Cardiac septum (tissue), 1 donor: ENCODE measurements around the gene S1PR1. TPM values are rescaled to one million over a fixed set of nuclear protein-coding genes. Genes with fewer than 3 reads are reported as not detected.

Experiments used
- total RNA-seq: library from RNA; stranded (reverse); fragmentation: NEBNext Ultra II Directional; extraction: Animal tissue kit (Norgen Biotek cat#: 25700); gene quantifications from one replicate; pipeline ENCODE4 v1.2.1, GENCODE V29; 2021
- donor health status: DM: no; HTN: no; CAD: no.

Gene S1PR1
- total RNA-seq, 1 donor from 2014 or later: 57.9 TPM

Other genes with a start within 250 kb of the S1PR1 start
- gene DPH5, start 211.2 kb upstream of the S1PR1 start, total RNA-seq: 35.4 TPM